SK-N-MC (cell line): ENCODE data around the gene NLGN1.
"Not testable (repeated sequence)": the region's sequence is repeated elsewhere in the genome, so short reads cannot be mapped to it uniquely, and the experiment has no call there.

ENCODE experiments used
- DNase-seq: peaks from one replicate; pipeline ENCODE4 v3.0.0-alpha.2; 2011; ENCODE audit warnings: low read depth, low spot score
- H3K27ac ChIP-seq: fragments of 200-600 bp; sonication (generic); 2 replicates; pipeline ENCODE4 v1.5.1; 2016; ENCODE audit warnings: mixed run types
- H3K36me3 ChIP-seq: fragments of 200-600 bp; sonication (generic); 2 replicates; pipeline ENCODE4 v1.6.1; 2017; ENCODE audit warnings: antibody characterized with exemption, low read length, mixed read lengths; ENCODE audit not compliant: insufficient read depth
- H3K4me3 ChIP-seq: fragments of 200-600 bp; sonication (generic); 2 replicates; pipeline ENCODE4 v1.5.1; 2016
- H3K9ac ChIP-seq: fragments of 200-600 bp; sonication (generic); 2 replicates; pipeline ENCODE4 v1.8.0; 2017; ENCODE audit warnings: mixed run types, mixed read lengths; ENCODE audit not compliant: insufficient read length
- H3K9me3 ChIP-seq: fragments of 200-600 bp; sonication (generic); 2 replicates; pipeline ENCODE4 v1.6.1; 2017; ENCODE audit warnings: low read depth, mild to moderate bottlenecking, antibody characterized with exemption, low read length, moderate library complexity, mixed read lengths
- EZH2 ChIP-seq: fragments of 200-600 bp; sonication (generic); IDR thresholded peaks from one replicate; pipeline ENCODE4 v1.6.1; 2017; ENCODE audit warnings: antibody characterized with exemption
- FOXP2 ChIP-seq: optimal IDR thresholded peaks from 2 replicates; pipeline ENCODE3; 2011; ENCODE audit warnings: mild to moderate bottlenecking, moderate library complexity; ENCODE audit not compliant: insufficient read depth; ENCODE audit errors: extremely low read length, control extremely low read depth
- POLR2AphosphoS5 ChIP-seq: IDR thresholded peaks from 2 replicates; pipeline ENCODE4 v1.6.1; 2012; ENCODE audit warnings: mild to moderate bottlenecking, low read depth, low read length, borderline replicate concordance

The NLGN1 gene

GRCh38 chr3:174216946-174217718 lies 819.6 kb downstream of the NLGN1 start:
- DNase-seq = no peak
- Histone ChIP-seq H3K4me3 (no peak overlapping the region), H3K27ac (no peak overlapping the region), H3K36me3 (no peaks in the 10 kb centered on the region), H3K9ac (no peak overlapping the region), H3K9me3 (no peaks in the 10 kb centered on the region)
- no peak for TF ChIP-seq POLR2AphosphoS5
- TF ChIP-seq EZH2 = no peak
- no peak for TF ChIP-seq FOXP2

DNA sequence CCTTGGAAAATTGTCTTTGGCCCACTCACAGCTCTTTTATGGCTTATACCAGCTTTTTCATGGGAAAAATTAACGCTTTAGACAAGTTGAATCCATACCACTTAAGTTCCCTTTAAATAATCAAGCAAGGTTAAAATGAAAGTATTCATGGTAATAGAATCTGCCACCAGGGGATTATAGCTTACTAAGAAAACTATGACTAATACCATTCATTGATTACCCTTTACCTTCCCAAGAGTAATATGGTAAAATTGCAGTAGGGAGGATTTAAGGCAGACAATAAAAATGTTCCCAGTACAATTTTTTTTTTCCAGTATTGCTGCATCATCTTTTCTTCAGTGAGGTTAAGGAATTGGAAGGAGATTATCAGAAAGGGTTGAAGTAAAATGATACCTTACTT lies 820.5 kb downstream of the NLGN1 start:
- no peak overlapping the region for H3K4me3 ChIP-seq
- TF ChIP-seq FOXP2 (no peak), EZH2 (no peak), POLR2AphosphoS5 (no peak)

DNA sequence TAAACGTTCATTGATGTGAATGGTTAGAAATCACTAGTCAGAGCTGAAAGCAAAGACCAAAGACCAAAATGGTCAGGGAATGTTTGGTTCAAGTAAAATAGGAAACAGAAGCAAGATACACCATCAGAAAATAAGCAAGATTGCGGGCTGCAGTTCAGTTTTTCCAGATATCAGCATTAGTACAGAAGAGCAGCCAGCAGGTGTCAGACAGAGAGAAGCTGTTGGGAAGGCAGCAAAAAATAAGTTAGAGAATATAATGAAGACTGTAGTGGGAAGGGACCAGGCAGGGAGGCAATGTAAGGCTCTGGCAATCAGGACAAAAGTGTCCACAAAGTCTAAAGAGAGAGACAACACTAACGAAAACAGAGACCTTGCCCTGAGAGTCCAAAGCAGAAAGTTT lies 822.2 kb downstream of the NLGN1 start:
- H3K4me3 ChIP-seq = no peak overlapping the region
- no peak overlapping the region for H3K27ac ChIP-seq
- TF ChIP-seq FOXP2 (no peak), EZH2 (no peak), POLR2AphosphoS5 (no peak)
- DNase-seq = no peak
- H3K9ac ChIP-seq = no peak overlapping the region
- H3K36me3 ChIP-seq = no peaks in the 10 kb centered on the region
- no peaks in the 10 kb centered on the region for H3K9me3 ChIP-seq

More for the DNA sequence above, 820.5 kb downstream of the NLGN1 start:
- no peak for DNase-seq
- Histone ChIP-seq H3K36me3 (no peaks in the 10 kb centered on the region), H3K27ac (no peak overlapping the region), H3K9ac (no peak overlapping the region), H3K9me3 (no peaks in the 10 kb centered on the region)

- Histone ChIP-seq H3K27ac (no peak overlapping the region), H3K9ac (no peak overlapping the region), H3K4me3 (no peak overlapping the region), H3K9me3 (no peaks in the 10 kb centered on the region), H3K36me3 (no peaks in the 10 kb centered on the region)
- DNase-seq = no peak
- no peak for TF ChIP-seq FOXP2
- no peak for TF ChIP-seq EZH2
- TF ChIP-seq POLR2AphosphoS5 = no peak
These were observed 823.4 kb downstream of the NLGN1 start for GRCh38 chr3:174220775-174221554.

- H3K36me3 ChIP-seq = no peaks in the 10 kb centered on the region
- no peaks in the 10 kb centered on the region for H3K9me3 ChIP-seq
- no peak overlapping the region for H3K9ac ChIP-seq
- H3K4me3 ChIP-seq = no peak overlapping the region
- H3K27ac ChIP-seq = no peak overlapping the region
- no peak for TF ChIP-seq FOXP2
- TF ChIP-seq EZH2 = no peak
- TF ChIP-seq POLR2AphosphoS5 = no peak
- DNase-seq = no peak
These were observed 825.5 kb downstream of the NLGN1 start for GRCh38 chr3:174223042-174223441.

GRCh38 chr3:174223626-174224025 lies 826.1 kb downstream of the NLGN1 start:
- TF ChIP-seq FOXP2 = no peak
- TF ChIP-seq EZH2 = no peak
- TF ChIP-seq POLR2AphosphoS5 = no peak
- no peak overlapping the region for H3K9ac ChIP-seq
- H3K36me3 ChIP-seq = no peaks in the 10 kb centered on the region
- no peak overlapping the region for H3K4me3 ChIP-seq
- no peak overlapping the region for H3K27ac ChIP-seq
- DNase-seq = no peak
- no peaks in the 10 kb centered on the region for H3K9me3 ChIP-seq

DNA sequence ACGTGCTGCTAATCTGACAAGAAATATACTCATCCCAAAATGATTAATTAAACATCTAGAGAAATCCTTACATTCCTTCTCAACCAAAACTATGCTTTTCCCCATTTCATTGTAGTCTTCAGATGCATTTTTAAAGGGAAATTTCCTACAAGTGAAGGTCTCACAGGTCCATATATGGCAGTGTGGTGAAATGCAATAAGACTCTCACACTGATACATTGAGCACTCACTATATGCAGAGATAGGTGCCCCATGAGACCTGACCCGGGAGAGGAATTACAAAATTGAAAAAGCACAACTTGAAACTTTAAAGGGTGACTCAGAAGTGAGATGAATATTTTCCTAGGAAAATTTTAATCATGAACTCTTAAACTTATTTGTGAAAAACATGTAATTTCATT lies 832.4 kb downstream of the NLGN1 start:
- Histone ChIP-seq H3K27ac (no peak overlapping the region), H3K9me3 (no peaks in the 10 kb centered on the region), H3K36me3 (no peaks in the 10 kb centered on the region), H3K9ac (no peak overlapping the region), H3K4me3 (no peak overlapping the region)
- TF ChIP-seq FOXP2 = no peak
- TF ChIP-seq EZH2 = no peak
- TF ChIP-seq POLR2AphosphoS5 = no peak
- DNase-seq = no peak

GRCh38 chr3:174232028-174232657 lies 834.6 kb downstream of the NLGN1 start:
- H3K36me3 ChIP-seq, H3K9me3 ChIP-seq, DNase-seq, H3K4me3 ChIP-seq, H3K9ac ChIP-seq, H3K27ac ChIP-seq: not testable (repeated sequence)
